ENCODE results near the gene CHI3L2.

- TF ChIP-seq IRF9 (tag; IDR thresholded peaks at IDR 0.05) = no peak
- TF ChIP-seq ZNF780A (CRISPR knock-in tag; IDR thresholded peaks at IDR 0.05) = no peak
- no peak for TF ChIP-seq CBX1 (IDR thresholded peaks at IDR 0.05; ENCODE audit: low read depth)
- TF ChIP-seq MTF1 (CRISPR knock-in tag; IDR thresholded peaks at IDR 0.05; ENCODE audit: borderline replicate concordance) = no peak
- no peak for TF ChIP-seq CCAR2 (IDR thresholded peaks at IDR 0.05; ENCODE audit: low read depth, low read length)
- no peak for TF ChIP-seq SMARCC2 (IDR thresholded peaks at IDR 0.05; ENCODE audit: low read depth)
- no peak for TF ChIP-seq ATF4 (CRISPR knock-in tag; IDR thresholded peaks at IDR 0.05)
- TF ChIP-seq POLR2A (conservative IDR thresholded peaks at IDR 0.05) = no peak
- TF ChIP-seq FIP1L1 (IDR thresholded peaks at IDR 0.05; ENCODE audit: low read depth, low read length, poor library complexity, severe bottlenecking) = no peak
- no peak for TF ChIP-seq JUND (IDR thresholded peaks at IDR 0.05; ENCODE audit: borderline replicate concordance, low read depth, low read length)
- no peak for TF ChIP-seq JUND (tag; IDR thresholded peaks at IDR 0.05; ENCODE audit: borderline replicate concordance, low read depth, low read length)
- no peak for TF ChIP-seq CTCF (IDR thresholded peaks at IDR 0.05 in 2 of 3, conservative IDR thresholded peaks at IDR 0.05 in 1 of 3; ENCODE audit: insufficient read depth in 2 of 3, low read depth in 1 of 3, low read length in 3 of 3)
- no peak for TF ChIP-seq OTX1 (CRISPR knock-in tag; IDR thresholded peaks at IDR 0.05)
- no peak for TF ChIP-seq HBP1 (CRISPR knock-in tag; IDR thresholded peaks at IDR 0.05)
Measured at GRCh38 chr1:111279144-111279543, 51.6 kb downstream of the CHI3L2 start.
